ENCODE data around the gene DBNDD2.

Gene DBNDD2

GRCh38 chr20:45433976-45434375, 25.9 kb downstream of the DBNDD2 start:
- TF ChIP-seq SIN3A (IDR thresholded peaks at IDR 0.05; ENCODE audit: borderline replicate concordance, insufficient read depth, low read length) (no peak), TAF1 (IDR thresholded peaks at IDR 0.05; ENCODE audit: borderline replicate concordance, insufficient read depth, low read length) (no peak), FOXP2 (optimal IDR thresholded peaks at IDR 0.05; ENCODE audit: borderline replicate concordance, extremely low read depth, extremely low read length, insufficient read depth) (no peak), POLR2AphosphoS5 (IDR thresholded peaks at IDR 0.05; ENCODE audit: low read depth, low read length) (no peak)
- TF ChIP-seq, protein P1, sequence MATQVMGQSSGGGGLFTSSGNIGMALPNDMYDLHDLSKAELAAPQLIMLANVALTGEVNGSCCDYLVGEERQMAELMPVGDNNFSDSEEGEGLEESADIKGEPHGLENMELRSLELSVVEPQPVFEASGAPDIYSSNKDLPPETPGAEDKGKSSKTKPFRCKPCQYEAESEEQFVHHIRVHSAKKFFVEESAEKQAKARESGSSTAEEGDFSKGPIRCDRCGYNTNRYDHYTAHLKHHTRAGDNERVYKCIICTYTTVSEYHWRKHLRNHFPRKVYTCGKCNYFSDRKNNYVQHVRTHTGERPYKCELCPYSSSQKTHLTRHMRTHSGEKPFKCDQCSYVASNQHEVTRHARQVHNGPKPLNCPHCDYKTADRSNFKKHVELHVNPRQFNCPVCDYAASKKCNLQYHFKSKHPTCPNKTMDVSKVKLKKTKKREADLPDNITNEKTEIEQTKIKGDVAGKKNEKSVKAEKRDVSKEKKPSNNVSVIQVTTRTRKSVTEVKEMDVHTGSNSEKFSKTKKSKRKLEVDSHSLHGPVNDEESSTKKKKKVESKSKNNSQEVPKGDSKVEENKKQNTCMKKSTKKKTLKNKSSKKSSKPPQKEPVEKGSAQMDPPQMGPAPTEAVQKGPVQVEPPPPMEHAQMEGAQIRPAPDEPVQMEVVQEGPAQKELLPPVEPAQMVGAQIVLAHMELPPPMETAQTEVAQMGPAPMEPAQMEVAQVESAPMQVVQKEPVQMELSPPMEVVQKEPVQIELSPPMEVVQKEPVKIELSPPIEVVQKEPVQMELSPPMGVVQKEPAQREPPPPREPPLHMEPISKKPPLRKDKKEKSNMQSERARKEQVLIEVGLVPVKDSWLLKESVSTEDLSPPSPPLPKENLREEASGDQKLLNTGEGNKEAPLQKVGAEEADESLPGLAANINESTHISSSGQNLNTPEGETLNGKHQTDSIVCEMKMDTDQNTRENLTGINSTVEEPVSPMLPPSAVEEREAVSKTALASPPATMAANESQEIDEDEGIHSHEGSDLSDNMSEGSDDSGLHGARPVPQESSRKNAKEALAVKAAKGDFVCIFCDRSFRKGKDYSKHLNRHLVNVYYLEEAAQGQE (IDR thresholded peaks at IDR 0.05; ENCODE audit: insufficient read depth in 1 of 2, low read depth in 2 of 2, low read length in 2 of 2): no peak

DNA sequence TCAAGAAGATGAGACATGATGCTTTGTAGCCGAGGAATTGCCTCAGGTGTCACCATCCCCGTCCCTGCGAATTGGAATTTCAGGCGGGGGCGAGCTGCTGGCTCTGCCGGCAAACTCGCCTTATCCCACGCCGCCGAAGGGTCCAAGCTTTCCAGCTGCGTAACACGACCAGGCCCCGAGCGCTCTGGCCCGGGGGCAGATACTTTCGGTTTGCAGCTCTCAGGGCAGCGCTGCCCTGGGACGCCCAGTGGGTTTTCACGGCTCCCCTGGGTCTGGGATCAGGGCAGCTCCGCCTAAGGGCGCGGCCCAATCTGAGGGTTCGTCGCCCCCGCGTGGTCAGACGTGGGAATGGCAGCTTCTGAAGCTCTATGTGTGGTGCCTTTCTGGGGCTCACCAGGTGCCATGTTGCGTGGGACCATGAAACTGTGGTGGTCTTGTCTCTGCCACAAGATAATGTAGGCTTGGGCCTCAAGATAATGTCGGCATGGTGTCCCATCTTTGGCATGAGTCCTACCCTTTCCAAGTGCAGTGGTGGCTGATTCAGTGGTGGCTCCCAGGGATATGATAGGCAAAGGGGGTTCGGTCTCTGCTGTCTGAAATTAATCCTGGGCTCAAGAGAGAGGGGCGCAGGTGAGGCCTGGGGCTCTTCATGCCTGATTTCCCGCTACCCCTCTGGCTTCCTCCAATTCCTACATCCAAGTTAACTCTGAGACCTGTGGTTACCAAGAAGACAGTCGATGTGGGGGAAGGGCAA, 28.8 kb downstream of the DBNDD2 start:
- TF ChIP-seq SIN3A (IDR thresholded peaks at IDR 0.05; ENCODE audit: borderline replicate concordance, insufficient read depth, low read length) (no peak), POLR2AphosphoS5 (IDR thresholded peaks at IDR 0.05; ENCODE audit: low read depth, low read length) (no peak), TAF1 (IDR thresholded peaks at IDR 0.05; ENCODE audit: borderline replicate concordance, insufficient read depth, low read length) (no peak), FOXP2 (optimal IDR thresholded peaks at IDR 0.05; ENCODE audit: borderline replicate concordance, extremely low read depth, extremely low read length, insufficient read depth) (no peak)
- TF ChIP-seq, protein P1 (IDR thresholded peaks at IDR 0.05; ENCODE audit: insufficient read depth in 1 of 2, low read depth in 2 of 2, low read length in 2 of 2): no peak

GRCh38 chr20:45440424-45440823, 32.3 kb downstream of the DBNDD2 start:
- TF ChIP-seq SIN3A (IDR thresholded peaks at IDR 0.05; ENCODE audit: borderline replicate concordance, insufficient read depth, low read length) (no peak), POLR2AphosphoS5 (IDR thresholded peaks at IDR 0.05; ENCODE audit: low read depth, low read length) (no peak), TAF1 (IDR thresholded peaks at IDR 0.05; ENCODE audit: borderline replicate concordance, insufficient read depth, low read length) (no peak), FOXP2 (optimal IDR thresholded peaks at IDR 0.05; ENCODE audit: borderline replicate concordance, extremely low read depth, extremely low read length, insufficient read depth) (no peak)

DNA sequence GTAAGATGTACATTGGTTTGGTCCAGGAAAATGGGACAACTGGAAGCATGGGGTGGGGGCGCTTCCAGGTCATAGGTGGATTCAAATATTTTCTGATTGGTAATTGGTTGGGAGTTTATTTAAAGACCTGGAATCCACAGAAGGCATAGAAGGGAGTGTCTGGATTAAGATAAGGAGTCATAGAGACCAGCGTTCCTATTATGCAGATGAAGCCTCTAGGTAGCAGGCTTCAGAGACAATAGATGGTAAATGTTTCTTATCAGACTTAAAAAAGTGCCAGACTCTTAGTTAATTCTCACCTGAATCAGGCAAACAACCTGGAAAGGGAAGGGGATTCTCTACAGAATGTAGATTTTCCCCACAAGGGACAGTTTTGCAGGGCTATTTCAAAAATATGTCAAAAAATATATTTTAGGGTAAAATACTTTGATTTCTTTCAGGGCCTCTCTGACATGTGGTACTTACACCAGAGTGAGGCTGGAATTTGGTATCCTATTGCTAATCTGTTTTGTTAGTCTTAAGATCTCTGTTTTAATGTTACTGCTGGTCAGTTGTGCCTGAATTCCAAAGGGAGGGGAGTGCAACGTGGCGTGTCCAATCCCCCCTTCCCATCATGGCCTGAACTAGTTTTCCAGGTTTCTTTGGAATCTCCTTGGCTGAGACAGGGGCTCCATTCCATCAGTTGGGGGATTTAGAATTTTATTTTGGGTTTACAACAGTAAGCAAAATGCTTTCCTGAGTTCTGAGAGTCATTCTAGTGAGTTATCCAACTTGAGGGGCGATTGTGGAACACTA, 33.0 kb downstream of the DBNDD2 start:
- TF ChIP-seq POLR2AphosphoS5 (IDR thresholded peaks at IDR 0.05; ENCODE audit: low read depth, low read length): no peak
- TF ChIP-seq TAF1 (IDR thresholded peaks at IDR 0.05; ENCODE audit: borderline replicate concordance, insufficient read depth, low read length): no peak
- TF ChIP-seq SIN3A (IDR thresholded peaks at IDR 0.05; ENCODE audit: borderline replicate concordance, insufficient read depth, low read length): no peak
- no peak for TF ChIP-seq FOXP2 (optimal IDR thresholded peaks at IDR 0.05; ENCODE audit: borderline replicate concordance, extremely low read depth, extremely low read length, insufficient read depth)
- TF ChIP-seq, protein P1 (IDR thresholded peaks at IDR 0.05; ENCODE audit: insufficient read depth in 1 of 2, low read depth in 2 of 2, low read length in 2 of 2): no peak

GRCh38 chr20:45441746-45442145, 33.7 kb downstream of the DBNDD2 start:
- TF ChIP-seq, protein P1 (IDR thresholded peaks at IDR 0.05; ENCODE audit: insufficient read depth in 1 of 2, low read depth in 2 of 2, low read length in 2 of 2): no peak
- TF ChIP-seq POLR2AphosphoS5 (IDR thresholded peaks at IDR 0.05; ENCODE audit: low read depth, low read length) (no peak), SIN3A (IDR thresholded peaks at IDR 0.05; ENCODE audit: borderline replicate concordance, insufficient read depth, low read length) (no peak), TAF1 (IDR thresholded peaks at IDR 0.05; ENCODE audit: borderline replicate concordance, insufficient read depth, low read length) (no peak), FOXP2 (optimal IDR thresholded peaks at IDR 0.05; ENCODE audit: borderline replicate concordance, extremely low read depth, extremely low read length, insufficient read depth) (no peak)
